OCI-LY1 (cell line): ENCODE measurements around the gene RPS3.

Source experiments
- H2AFZ ChIP-seq: fragments of 200-600 bp; sonication (generic), shearing (Covaris generic); 2 replicates; pipeline ENCODE4 v1.6.0; 2014; ENCODE audit warnings: antibody characterized with exemption, mild to moderate bottlenecking, low read length
- H3F3A ChIP-seq: fragments of 200-600 bp; sonication (generic), shearing (Covaris generic); 2 replicates; pipeline ENCODE4 v1.6.0; 2014; ENCODE audit warnings: mild to moderate bottlenecking, antibody characterized with exemption, low read length, moderate library complexity; ENCODE audit not compliant: insufficient read depth
- H3K27ac ChIP-seq: fragments of 200-600 bp; sonication (generic); 2 replicates; pipeline ENCODE4 v1.5.1; 2014; ENCODE audit warnings: low read length, mixed run types, mild to moderate bottlenecking, low read depth; ENCODE audit not compliant: poor library complexity, severe bottlenecking
- H3K27me3 ChIP-seq: fragments of 200-600 bp; sonication (generic); 2 replicates; pipeline ENCODE4 v1.6.0; 2014; ENCODE audit warnings: antibody characterized with exemption, mild to moderate bottlenecking, low read length, moderate library complexity; ENCODE audit not compliant: insufficient read depth
- H3K36me3 ChIP-seq: fragments of 200-600 bp; sonication (generic); 2 replicates; pipeline ENCODE4 v1.6.1; 2014; ENCODE audit warnings: mild to moderate bottlenecking, antibody characterized with exemption, low read length, moderate library complexity, mixed read lengths; ENCODE audit not compliant: insufficient read depth
- H3K4me1 ChIP-seq: fragments of 200-600 bp; sonication (generic); 2 replicates; pipeline ENCODE4 v1.5.1; 2014; ENCODE audit warnings: mild to moderate bottlenecking, low read length, moderate library complexity; ENCODE audit not compliant: insufficient read depth, severe bottlenecking
- H3K4me2 ChIP-seq: fragments of 200-600 bp; sonication (generic), shearing (Covaris generic); 2 replicates; pipeline ENCODE4 v1.6.1; 2014; ENCODE audit warnings: low read length
- H3K4me3 ChIP-seq: fragments of 200-600 bp; sonication (generic); 2 replicates; pipeline ENCODE4 v1.5.1; 2014; ENCODE audit warnings: low read length, low read depth, mild to moderate bottlenecking, mixed read lengths; ENCODE audit not compliant: poor library complexity, severe bottlenecking
- H3K79me2 ChIP-seq: fragments of 200-600 bp; shearing (Covaris generic); 2 replicates; pipeline ENCODE4 v1.6.1; 2016; ENCODE audit warnings: mixed run types, low read length, mixed read lengths; ENCODE audit not compliant: insufficient read depth
- H3K9ac ChIP-seq: fragments of 200-600 bp; sonication (generic), shearing (Covaris generic); 2 replicates; pipeline ENCODE4 v1.6.1; 2014; ENCODE audit warnings: mild to moderate bottlenecking, low read length, mixed read lengths
- H3K9me2 ChIP-seq: fragments of 200-600 bp; sonication (generic), shearing (Covaris generic); 2 replicates; pipeline ENCODE4 v1.6.1; 2014; ENCODE audit warnings: low read depth, mild to moderate bottlenecking, low read length, mixed read lengths
- H3K9me3 ChIP-seq: fragments of 200-600 bp; shearing (Covaris generic); 2 replicates; pipeline ENCODE4 v1.6.1; 2014; ENCODE audit warnings: low read length, mixed read lengths
- H4K20me1 ChIP-seq: fragments of 200-600 bp; sonication (generic), shearing (Covaris generic); 2 replicates; pipeline ENCODE4 v1.6.0; 2016; ENCODE audit warnings: mild to moderate bottlenecking, low read length; ENCODE audit not compliant: insufficient read depth
- EZH2 ChIP-seq: fragments of 200-600 bp; sonication (generic), shearing (Covaris generic); IDR thresholded peaks from 2 replicates; pipeline ENCODE4 v1.8.0; 2017; ENCODE audit warnings: borderline replicate concordance, mixed run types, mild to moderate bottlenecking, antibody characterized with exemption, low read length, moderate library complexity, mixed read lengths
- TF ChIP-seq, protein P1 (sequence below): fragments of 200-600 bp; sonication (generic), shearing (Covaris generic); IDR thresholded peaks from 2 replicates; pipeline ENCODE4 v1.5.1; 2017; ENCODE audit warnings: mild to moderate bottlenecking, antibody characterized with exemption, low read length, moderate library complexity, mixed read lengths

RPS3 gene

DNA sequence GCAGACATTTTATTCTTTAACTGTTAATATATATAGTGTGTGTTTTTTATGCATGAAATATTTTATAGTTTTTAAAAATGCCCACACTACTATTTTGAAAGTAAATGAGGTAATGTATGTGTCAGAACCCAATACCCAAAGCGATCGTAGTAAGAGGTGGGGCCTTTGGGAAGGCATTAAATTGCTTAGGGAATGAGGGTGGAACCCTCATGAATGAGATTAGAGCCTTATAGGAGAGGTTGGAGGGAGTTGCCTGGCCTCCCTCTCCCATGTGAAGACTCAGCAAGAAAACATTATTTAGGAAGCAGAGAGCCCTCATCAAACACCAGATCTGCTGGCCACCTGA, 22.6 kb downstream of the RPS3 start:
- Histone ChIP-seq H3K4me1 (no peaks in the 10 kb centered on the region), H4K20me1 (no peaks in the 10 kb centered on the region), H3K9ac (no peak overlapping the region)

DNA sequence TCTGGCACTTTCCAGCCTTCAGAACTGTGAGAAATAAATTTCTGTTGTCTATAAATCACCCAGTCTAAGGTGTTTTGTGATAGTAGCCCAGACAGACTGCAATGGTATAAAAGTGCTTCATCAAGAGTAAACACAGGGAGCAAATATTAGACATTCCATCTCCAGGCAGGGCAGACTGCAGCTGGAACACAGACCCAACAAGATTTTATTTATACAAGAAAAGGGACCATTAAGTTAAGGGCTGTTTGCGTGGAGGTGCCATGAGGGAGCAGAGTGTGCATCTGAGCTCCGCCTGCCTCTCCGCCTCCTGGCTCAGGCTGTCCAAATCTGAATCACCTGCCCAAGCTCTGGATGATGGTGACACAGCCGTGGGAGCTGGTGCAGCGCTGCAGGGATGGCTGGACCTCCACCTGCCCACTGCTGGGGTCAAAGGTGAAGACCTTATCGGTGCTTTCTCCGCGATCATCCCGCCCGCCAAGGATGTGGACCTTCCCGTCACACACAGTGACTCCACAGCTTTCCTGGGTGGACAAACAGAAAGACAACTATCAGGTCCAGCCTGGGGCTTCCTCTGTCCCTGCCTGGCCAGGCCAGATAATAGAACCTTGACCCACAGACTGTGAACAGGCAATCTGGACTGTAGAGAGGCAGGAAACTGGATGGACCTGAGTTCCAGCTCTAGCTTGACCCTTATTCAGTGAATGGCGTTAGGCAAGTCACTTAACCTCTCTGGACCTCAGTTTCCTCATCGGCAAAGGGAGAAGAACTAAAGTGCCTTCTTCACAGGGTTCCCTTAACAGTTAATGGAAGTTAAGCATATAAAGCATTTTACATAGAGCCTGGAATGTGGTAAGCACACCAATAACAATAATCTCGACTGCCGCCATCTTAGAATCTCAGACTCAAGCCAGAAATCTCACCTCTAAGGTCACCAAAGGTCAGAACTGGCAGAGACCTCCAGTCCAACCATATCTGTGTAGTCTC, 23.2 kb downstream of the RPS3 start:
- H2AFZ ChIP-seq, result no peak overlapping the region
- no peaks in the 10 kb centered on the region for H3K9me2 ChIP-seq
- no peak overlapping the region for H3K4me3 ChIP-seq
- H3F3A ChIP-seq, result no peaks in the 10 kb centered on the region
- no peak overlapping the region for H3K9ac ChIP-seq
- H3K27me3 ChIP-seq, result no peaks in the 10 kb centered on the region
- no peaks in the 10 kb centered on the region; the same call in 1 of the 2 replicates for H3K36me3 ChIP-seq
- H3K4me2 ChIP-seq, result no peak overlapping the region
- H3K9me3 ChIP-seq, result no peaks in the 10 kb centered on the region
- H3K79me2 ChIP-seq, result no peaks in the 10 kb centered on the region
- H3K27ac ChIP-seq, result no peak overlapping the region
- H4K20me1 ChIP-seq, result no peaks in the 10 kb centered on the region
- TF ChIP-seq, protein P1, sequence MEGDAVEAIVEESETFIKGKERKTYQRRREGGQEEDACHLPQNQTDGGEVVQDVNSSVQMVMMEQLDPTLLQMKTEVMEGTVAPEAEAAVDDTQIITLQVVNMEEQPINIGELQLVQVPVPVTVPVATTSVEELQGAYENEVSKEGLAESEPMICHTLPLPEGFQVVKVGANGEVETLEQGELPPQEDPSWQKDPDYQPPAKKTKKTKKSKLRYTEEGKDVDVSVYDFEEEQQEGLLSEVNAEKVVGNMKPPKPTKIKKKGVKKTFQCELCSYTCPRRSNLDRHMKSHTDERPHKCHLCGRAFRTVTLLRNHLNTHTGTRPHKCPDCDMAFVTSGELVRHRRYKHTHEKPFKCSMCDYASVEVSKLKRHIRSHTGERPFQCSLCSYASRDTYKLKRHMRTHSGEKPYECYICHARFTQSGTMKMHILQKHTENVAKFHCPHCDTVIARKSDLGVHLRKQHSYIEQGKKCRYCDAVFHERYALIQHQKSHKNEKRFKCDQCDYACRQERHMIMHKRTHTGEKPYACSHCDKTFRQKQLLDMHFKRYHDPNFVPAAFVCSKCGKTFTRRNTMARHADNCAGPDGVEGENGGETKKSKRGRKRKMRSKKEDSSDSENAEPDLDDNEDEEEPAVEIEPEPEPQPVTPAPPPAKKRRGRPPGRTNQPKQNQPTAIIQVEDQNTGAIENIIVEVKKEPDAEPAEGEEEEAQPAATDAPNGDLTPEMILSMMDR, result no peak
- no peak for TF ChIP-seq EZH2
- no peaks in the 10 kb centered on the region for H3K4me1 ChIP-seq

More for the DNA sequence above, 22.6 kb downstream of the RPS3 start:
- TF ChIP-seq, protein P1, result no peak
- TF ChIP-seq EZH2, result no peak
- Histone ChIP-seq H2AFZ (no peak overlapping the region), H3K36me3 (no peaks in the 10 kb centered on the region; the same call in 1 of the 2 replicates), H3K9me3 (no peaks in the 10 kb centered on the region), H3K27ac (no peak overlapping the region), H3K4me3 (no peak overlapping the region), H3K79me2 (no peaks in the 10 kb centered on the region), H3F3A (no peaks in the 10 kb centered on the region), H3K9me2 (no peaks in the 10 kb centered on the region), H3K4me2 (no peak overlapping the region), H3K27me3 (no peaks in the 10 kb centered on the region)

DNA sequence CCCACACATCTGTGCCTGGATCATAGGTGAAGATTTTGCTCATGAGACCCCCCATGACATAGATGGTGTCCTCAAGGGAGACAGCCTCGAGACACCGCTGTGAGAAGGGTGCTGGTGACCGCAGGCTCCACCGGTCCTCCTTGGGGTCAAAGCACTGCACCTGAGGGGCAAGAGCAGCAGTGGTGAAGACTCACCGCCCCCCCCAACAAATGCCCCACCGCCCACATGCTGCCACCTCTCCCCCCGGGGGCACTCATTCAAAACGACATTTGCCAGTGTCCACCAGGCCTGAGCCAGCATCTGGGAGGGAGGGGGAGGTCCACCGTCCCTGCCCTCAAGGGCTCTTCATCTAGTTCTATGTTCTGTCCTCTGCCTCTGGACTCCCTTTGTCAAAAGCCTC, 24.4 kb downstream of the RPS3 start:
- no peaks in the 10 kb centered on the region for H4K20me1 ChIP-seq
- H3K9me3 ChIP-seq, result no peaks in the 10 kb centered on the region
- H3K27me3 ChIP-seq, result no peaks in the 10 kb centered on the region
- no peaks in the 10 kb centered on the region for H3K4me1 ChIP-seq
- H3F3A ChIP-seq, result no peaks in the 10 kb centered on the region
- no peaks in the 10 kb centered on the region for H3K79me2 ChIP-seq
- no peak overlapping the region for H3K27ac ChIP-seq
- no peak overlapping the region for H3K4me3 ChIP-seq
- no peak overlapping the region for H3K4me2 ChIP-seq
- no peak overlapping the region for H3K9ac ChIP-seq
- TF ChIP-seq EZH2, result no peak
- TF ChIP-seq, protein P1, result no peak
- no peak overlapping the region for H2AFZ ChIP-seq
- H3K36me3 ChIP-seq, result no peaks in the 10 kb centered on the region; the same call in 1 of the 2 replicates
- H3K9me2 ChIP-seq, result no peaks in the 10 kb centered on the region
